ENCODE measurements around the gene ITGAE. TPM values are rescaled to one million over a fixed set of nuclear protein-coding genes. Genes with fewer than 3 reads are reported as not detected.
A peak's percentile ranks its signal among the peaks of the same experiment; 100 is the strongest.
"Not testable (repeated sequence)": the region's sequence is repeated elsewhere in the genome, so short reads cannot be mapped to it uniquely, and the experiment has no call there.

Gene ITGAE, protein sequence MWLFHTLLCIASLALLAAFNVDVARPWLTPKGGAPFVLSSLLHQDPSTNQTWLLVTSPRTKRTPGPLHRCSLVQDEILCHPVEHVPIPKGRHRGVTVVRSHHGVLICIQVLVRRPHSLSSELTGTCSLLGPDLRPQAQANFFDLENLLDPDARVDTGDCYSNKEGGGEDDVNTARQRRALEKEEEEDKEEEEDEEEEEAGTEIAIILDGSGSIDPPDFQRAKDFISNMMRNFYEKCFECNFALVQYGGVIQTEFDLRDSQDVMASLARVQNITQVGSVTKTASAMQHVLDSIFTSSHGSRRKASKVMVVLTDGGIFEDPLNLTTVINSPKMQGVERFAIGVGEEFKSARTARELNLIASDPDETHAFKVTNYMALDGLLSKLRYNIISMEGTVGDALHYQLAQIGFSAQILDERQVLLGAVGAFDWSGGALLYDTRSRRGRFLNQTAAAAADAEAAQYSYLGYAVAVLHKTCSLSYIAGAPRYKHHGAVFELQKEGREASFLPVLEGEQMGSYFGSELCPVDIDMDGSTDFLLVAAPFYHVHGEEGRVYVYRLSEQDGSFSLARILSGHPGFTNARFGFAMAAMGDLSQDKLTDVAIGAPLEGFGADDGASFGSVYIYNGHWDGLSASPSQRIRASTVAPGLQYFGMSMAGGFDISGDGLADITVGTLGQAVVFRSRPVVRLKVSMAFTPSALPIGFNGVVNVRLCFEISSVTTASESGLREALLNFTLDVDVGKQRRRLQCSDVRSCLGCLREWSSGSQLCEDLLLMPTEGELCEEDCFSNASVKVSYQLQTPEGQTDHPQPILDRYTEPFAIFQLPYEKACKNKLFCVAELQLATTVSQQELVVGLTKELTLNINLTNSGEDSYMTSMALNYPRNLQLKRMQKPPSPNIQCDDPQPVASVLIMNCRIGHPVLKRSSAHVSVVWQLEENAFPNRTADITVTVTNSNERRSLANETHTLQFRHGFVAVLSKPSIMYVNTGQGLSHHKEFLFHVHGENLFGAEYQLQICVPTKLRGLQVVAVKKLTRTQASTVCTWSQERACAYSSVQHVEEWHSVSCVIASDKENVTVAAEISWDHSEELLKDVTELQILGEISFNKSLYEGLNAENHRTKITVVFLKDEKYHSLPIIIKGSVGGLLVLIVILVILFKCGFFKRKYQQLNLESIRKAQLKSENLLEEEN
- 24.7 and 29.6 TPM in 2 replicates for total RNA-seq (2014; rRNA removed; shearing (Covaris generic))

DNA sequence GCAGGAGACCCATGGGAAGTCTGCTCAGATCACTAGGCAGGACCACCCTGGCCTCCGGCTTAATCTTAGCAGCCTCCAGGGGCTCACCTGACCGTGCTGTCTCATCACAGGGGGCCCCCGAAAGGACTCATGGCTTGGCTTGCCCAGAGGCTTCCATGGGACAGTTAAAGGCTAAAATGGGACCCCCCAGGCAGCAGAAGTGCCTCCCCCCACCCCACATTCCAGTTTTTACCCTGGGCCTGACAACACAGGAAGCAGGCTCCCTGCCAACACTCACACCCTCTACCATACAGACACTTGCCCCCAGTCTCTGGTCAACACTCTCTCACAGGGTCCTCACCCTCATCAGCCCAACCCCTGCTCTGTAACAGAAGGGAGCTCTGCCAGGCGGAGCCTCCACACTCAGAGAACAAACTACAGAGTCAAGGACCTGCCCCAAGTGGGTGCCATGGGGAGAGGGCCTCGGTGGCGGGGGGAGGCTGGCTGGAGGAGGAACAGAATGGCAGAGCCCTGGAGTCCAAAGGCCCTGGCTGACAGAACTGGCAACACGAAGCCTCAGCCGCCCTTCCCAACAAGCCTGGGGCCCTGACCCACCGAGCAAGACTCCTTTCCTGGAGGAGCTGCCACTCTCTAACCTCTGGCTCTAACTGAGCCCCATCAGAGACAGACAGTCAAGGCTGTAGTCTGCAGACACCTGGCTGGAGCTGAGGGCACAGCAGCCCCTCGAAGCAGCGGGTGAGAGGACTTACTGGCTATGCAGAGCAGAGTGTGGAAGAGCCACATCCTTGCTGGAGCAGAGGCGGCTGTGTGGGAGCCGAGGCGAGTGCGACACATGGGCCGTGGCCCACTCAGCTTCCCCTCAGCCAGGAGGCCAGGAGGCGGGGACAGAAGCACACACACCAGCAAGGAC, at the start of gene ITGAE:
ITGAE (minus strand) TSS at position 827 of the 910 bp plus-strand sequence; CDS start at position 783, 44 bp downstream.
- in situ Hi-C loops (cut with HindIII; ENCODE audit: low sequenced_read_pairs) = loop anchor here (10.0 kb wide), 1 partner anchor 56 kb away; no protein-coding TSS in a partner anchor
- DNase-seq (ENCODE audit: low spot score) = no peak

DNA sequence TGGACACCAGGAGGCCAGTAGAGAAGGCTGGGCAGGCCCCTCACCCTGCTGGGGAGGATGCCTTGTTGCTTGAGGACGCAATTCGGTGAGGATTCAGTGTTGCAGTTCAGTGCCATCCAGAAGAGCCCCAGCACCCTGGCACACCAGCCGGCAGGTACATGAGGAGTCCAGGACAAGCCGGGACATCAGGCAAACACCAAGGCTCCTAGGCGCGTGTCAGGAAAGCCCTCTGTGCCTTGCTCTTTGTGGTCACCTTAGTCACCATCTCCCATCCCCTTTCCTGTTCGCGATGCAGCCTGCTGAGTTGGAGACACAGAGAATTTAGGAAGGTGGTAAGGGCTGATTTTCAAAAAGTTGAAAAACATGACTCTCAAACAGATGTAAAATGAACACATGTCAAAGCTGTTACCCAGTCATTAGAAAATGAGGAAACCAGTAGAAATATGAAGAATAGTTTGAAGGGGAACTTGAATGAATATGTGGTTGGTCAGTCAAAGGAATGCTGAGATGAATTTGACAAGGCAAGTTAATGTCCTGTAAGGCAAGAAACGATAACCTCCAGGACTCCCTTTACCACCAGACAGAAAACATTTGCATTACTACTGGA, 47.3 kb upstream of the ITGAE start:
- no peak for DNase-seq (ENCODE audit: low spot score)
- in situ Hi-C loops (cut with HindIII; ENCODE audit: low sequenced_read_pairs) = no loop called here

DNA sequence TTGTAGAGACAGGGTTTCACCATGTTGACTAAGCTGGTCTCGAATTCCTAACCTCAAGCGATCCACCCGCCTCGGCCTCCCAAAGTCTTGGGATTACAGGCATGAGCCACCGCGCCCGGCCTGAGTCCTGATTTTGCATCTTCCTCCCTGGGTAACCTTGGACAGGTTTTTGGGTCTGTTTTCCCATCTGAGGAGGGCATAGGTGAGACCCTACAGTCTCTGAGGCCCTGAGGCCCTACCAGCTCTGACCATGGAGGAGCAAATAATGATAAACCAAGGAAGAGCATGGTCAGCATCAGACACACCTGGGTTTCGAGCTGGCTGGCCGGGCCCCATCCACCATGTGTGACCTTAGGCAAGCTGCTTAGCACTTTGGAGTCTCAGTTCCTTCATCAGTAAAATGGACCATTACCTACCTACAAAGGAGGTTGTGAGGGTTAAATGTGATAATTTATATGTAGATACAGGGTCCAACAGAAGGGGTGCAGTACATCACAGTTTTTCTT, 46.2 kb upstream of the ITGAE start:
- in situ Hi-C loops (cut with HindIII; ENCODE audit: low sequenced_read_pairs) = no loop called here
- DNase-seq (ENCODE audit: low spot score) = no peak

DNA sequence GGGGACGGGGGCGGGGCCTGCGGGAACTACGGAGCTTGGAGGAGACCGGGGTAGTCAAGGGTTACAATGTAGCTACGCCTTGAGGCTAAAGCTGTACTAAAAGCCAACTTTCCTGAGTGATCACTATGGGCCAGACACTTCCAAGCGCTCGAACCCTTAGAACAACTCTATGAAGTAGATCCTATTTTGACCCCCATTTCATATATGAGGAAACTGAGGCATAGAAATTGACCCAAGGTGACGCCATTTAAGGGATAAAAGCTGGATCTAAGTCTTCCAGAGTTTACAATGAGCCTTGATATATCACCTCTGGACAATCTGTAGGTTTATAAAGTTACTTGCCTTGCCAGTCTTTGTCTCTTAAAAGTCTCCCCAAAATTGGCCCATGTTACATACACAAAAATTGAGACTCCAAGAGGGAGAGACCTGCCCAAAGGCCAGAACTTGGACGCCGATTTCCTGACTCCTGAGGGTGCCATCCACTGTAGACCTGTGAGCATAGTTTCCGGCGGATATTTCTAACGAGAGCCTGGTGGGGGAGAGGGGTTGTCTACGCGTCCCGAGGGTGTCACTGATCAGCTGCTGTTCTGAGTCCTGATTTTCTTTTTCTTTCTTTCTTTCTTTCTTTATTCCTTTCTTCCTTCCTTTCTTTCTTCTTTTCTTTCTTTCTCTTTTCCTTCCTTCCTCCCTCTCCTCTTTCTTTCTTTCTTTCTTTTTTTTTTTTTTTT, 45.6 kb upstream of the ITGAE start:
- DNase-seq (ENCODE audit: low spot score) = no peak
- in situ Hi-C loops (cut with HindIII; ENCODE audit: low sequenced_read_pairs) = no loop called here

DNA sequence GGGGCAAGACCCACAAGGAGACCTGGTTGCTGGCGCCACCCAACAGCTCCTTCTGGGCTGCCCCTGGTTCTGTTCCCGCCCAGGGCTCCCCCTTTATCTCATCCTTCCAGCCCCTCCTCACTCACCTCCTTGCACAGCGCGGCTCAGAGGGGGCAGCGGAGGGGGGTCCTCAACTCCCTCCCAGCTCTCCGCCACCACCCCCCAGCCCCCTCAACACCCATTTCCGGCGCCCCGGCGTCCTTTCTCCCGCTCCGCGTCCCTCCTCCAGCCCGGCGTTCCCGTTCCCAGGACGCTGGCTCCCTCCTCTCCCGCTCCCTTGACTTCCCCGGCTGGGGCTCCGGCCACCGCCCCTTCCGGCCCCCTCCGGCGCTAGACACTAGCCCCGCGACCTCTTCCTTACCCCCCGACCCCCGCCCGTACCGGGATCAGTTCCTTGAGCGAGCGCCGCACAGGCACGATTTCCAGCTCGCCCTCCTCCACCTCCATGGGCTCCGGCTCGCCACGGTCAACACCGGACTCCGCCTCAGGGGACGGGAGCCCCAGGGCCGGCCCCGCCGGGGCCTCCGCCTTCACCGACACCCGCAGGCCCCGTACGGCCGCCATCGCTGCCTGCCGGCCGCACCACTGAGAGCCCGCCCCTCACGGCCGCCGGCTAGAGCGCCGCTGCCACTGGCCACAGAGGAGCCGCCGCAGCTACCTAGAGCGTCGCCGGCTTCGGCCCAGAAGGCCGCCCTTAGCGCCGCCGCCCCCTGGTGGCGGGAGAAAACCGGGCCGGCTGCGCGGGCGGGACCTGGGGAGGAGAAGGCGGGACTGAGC, 44.8 kb upstream of the ITGAE start, which contains the start of gene NCBP3:
NCBP3 (minus strand) TSS at position 626 of the 816 bp plus-strand sequence; CDS start at position 603, 23 bp downstream.
- in situ Hi-C loops (cut with HindIII; ENCODE audit: low sequenced_read_pairs) = no loop called here
- peak; percentile 92 for DNase-seq (ENCODE audit: low spot score)

DNA sequence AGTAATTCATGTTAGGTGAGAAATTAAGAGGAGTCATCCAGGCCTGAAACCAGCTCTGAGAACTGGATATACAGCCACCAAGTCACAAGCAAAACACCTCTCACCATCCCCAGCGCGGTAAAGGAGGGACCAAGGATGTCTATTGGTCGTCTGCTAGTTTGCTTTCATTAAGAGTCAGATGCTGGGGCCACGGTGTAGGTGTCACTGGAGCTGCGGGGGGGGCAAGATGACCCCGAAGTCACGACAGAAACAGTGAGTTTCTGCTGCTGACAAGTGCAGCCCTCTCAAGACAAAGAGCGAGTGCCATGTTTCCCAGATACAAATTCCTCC, 44.3 kb upstream of the ITGAE start:
- in situ Hi-C loops (cut with HindIII; ENCODE audit: low sequenced_read_pairs) = no loop called here

DNA sequence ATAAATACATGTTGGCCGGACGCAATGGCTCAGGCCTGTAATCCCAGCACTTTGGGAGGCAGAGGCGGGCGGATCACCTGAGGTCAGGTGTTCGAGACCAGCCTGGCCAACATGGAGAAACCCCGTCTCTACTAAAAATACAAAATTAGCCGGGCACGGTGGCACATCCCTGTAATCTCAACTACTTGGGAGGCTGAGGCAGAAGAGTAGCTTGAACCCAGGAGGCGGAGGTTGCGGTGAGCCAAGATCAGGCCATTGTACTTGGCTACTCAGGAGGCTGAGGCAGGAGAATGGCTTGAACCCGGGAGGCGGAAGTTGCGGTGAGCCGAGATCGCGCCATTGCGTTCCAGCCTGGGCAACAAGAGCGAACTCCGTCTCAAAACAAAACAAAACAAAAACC, 43.6 kb upstream of the ITGAE start:
- DNase-seq (ENCODE audit: low spot score); in situ Hi-C loops (cut with HindIII; ENCODE audit: low sequenced_read_pairs): not testable (repeated sequence)

More for the DNA sequence above, 44.3 kb upstream of the ITGAE start:
- peak; percentile 42 for DNase-seq (ENCODE audit: low spot score)

DNA sequence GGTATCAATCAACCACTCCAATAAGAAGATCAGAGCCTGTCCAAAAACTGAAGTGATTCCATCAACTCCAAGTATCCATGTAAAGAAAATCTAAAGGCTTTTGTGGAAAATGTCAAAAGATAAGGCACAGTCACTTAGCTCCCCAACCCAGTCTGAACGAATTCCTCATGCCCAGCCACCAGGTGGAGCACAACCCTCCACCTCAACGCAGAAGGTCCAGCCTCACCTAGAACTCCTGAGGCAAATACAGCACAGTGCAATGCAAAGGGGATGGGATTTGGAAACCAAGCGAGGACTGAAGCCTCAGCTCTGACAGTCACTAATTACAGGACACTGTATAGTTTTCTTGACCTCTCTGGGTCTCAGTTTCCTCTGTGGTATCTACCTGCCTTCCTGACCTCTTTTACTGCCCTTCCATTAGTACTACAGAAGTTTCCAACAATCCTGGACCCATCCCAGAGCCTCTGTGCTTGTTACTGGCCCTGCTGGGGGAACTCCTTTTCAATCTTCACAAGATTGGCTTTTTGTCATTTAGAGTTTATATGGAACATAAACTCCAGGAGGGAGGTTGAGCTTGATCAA, 43.0 kb upstream of the ITGAE start:
- peak; percentile 23 for DNase-seq (ENCODE audit: low spot score)
- in situ Hi-C loops (cut with HindIII; ENCODE audit: low sequenced_read_pairs) = no loop called here

DNA sequence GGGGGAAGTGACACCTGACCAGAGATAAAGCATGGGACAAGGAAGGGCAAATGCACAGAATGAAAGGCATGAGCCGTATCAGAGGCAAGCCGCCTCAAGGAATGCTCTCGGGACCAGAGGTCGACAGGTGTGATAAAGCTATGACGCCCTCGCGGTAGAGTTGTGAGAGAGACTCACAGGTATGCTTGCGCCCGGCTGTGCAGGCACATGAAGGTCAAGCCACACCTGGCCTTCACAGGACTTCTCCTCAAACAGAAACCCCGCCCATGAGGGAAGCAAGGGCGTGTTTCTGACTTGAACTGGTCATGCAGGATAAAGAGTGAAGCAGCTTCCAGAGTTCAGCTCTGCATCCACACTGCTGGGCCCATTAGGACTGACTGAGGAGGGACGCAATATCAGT, 37.2 kb upstream of the ITGAE start:
- in situ Hi-C loops (cut with HindIII; ENCODE audit: low sequenced_read_pairs) = no loop called here
- no peak for DNase-seq (ENCODE audit: low spot score)

DNA sequence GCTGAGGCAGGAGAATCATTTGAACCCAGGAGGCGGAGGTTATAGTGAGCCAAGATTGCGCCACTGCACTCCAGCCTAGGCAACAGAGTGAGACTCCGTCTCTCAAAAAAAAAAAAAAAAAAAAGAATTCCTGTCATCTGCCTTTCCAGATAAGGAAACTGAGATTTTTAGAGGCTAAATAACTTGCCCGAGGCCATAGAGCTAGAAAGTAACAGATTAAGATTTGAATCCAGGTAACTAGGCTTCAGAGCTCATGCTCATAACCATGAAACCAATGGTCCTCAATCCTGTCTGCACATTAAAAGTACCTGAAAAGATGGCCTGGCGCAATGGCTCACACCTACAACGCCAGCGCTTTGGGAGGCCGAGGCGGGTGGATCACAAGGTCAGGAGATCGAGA, 35.6 kb upstream of the ITGAE start:
- in situ Hi-C loops (cut with HindIII; ENCODE audit: low sequenced_read_pairs) = no loop called here
- no peak for DNase-seq (ENCODE audit: low spot score)

DNA sequence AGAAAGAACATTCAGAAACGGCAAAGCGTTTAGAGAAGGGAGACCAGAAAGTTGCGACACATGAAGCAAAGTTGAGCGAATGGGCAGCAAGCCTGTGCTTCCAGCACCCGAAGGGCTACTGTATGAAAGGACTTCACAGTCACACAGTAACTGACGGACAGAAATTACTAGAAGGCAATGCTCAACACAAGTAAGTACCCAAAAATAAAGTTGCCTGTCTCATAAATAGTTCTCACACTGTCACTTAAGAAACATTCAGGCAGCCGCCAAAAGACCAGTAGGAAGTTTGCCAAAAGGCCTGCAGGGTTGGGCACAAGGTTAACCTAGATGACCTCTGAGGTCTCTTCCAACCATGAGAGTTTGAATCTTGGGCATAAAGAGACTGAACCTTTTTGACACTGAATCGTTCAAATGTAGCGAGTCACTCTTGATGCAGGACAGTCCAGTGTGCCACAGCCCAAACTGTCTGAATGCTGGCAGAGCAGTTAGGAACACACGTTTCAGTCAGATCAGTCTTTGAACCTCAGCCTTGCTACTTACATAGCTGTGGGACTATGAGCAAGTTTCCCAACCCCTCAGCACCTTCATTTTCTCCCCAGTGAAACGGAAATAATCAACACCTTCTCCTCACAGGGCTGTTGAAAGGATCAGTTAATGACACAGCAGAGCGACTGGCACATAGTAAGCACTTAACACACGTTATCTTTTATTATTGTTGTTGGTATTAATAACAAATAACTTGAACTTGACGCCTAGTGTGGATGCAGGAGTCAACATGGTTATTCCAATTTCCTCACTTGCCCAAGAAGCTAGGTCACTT, 34.6 kb upstream of the ITGAE start:
- in situ Hi-C loops (cut with HindIII; ENCODE audit: low sequenced_read_pairs) = no loop called here
- no peak for DNase-seq (ENCODE audit: low spot score)

DNA sequence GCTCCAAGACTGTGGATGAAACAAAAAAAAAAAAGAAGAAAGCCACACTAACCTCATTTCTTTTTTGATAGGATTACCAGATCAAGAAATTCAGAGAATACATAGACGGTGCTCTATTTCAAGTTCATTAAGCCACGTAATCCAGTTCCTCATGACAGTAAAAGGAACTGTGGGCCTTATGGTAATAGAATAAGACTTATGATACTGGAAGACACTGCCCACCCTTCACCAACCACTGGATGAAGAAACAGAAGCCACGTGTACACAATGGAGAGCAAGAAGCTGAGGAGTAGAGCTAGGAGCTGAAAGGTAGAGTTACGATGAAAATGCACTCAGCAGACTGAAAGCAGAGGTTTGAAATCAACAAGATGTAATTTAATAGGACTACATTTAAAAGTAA, 33.8 kb upstream of the ITGAE start:
- DNase-seq (ENCODE audit: low spot score) = no peak
- in situ Hi-C loops (cut with HindIII; ENCODE audit: low sequenced_read_pairs) = no loop called here

DNA sequence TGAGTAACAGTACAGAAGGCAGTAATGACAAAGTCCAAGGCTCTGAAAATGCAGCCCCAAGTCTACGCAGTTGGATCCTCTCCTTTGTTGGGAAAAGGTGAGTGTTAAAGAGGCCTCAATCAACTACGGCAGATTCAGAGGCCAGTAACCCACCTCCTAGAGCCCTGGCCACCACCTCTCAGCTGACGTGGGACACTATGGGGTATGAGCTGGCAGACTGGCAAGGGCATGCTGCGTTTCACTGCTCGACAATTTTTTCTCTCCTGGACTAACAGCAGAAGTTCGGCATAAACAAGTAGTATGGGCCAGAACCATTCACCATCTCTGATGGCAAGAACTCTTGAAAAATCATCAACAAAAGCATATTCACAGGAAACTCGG, 27.9 kb upstream of the ITGAE start:
- DNase-seq (ENCODE audit: low spot score) = no peak
- in situ Hi-C loops (cut with HindIII; ENCODE audit: low sequenced_read_pairs) = no loop called here

DNA sequence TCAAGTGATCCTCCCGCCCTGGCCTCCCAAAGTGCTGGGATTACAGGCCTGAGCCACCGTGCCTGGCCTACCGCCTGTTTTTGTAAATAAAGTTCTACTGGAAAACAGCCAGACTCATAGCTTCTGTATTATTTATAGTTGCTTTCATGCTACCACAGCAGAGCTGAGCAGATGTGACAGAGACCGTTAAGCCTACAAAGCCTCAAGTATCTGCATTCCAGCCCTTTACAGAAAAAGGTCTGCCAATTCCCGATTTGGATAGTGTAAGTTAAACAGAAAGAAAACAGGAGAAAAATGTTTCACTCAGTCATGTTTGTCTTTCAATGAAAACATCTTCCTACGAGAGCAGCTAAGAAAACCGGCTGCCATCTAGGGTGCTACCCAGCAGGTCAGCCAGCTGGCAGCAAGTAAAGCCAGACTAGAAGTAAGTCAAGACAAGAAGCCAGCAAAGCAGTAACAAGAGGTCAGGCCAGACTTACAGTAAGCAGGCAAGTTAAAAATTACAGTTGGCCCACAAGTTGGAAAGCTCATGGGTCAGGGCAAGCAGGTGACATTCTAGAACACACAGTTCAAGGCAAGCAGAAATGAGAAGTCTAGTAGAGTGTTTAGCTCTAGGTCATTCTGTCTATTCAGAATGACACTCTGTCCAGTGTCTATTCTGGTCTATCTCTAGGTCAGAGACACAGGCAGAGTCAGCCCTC, 27.3 kb upstream of the ITGAE start:
- DNase-seq (ENCODE audit: low spot score) = no peak
- in situ Hi-C loops (cut with HindIII; ENCODE audit: low sequenced_read_pairs) = no loop called here

Measured in G401 (cell line).